ENCODE results near the gene NAT16. TPM values are rescaled to one million over a fixed set of nuclear protein-coding genes. Genes with fewer than 3 reads are reported as not detected.

Gene NAT16
- total and polyA plus RNA-seq, 2 of the 4 experiments (the other 2 are of a cell fraction): 0.05 TPM; not detected in 1

DNA sequence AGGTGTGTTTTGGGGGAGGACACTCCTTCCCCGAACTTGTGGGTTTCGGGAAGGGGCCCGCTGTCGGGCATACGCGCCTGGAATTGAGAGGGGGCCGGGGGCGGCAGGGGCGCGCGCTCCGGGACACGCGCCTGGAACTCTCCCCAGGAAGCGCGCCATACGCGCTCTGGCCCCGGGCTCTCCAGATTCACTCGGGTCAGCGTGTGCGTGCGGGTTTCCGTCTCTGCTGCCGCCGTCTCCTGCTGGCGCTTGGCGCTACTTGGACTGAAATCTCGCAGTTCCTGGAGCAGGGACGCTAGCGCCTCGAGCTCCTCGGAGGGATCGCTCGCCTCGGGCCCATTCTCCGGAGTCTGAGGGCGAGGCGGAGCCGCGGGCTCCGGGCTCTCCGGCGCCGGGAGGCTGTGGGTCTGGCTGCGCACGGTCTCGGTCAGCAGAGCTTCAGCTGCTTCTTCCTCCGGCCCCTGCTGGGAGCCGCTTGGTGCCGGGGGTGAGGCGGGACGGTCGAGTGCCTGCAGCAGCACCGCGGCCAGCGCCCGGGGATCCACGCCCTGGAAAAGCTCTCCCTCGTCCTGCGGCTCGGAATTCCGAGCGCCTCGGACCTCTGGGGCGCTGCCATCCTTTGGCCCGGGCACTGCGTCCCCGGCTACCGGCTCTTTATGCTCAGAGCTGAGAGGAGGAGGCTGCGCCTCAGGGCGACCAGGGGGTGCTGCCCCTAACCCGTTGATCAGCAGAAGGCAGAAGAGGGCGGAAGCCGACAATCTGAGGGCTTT, 15.8 kb downstream of the NAT16 start:
- no peak overlapping the region for H3K4ac ChIP-seq (ENCODE audit: low read depth, low read length)
- TF ChIP-seq RAD21 (IDR thresholded peaks at IDR 0.05; ENCODE audit: low read length): no peak
- TF ChIP-seq NFE2L2 (IDR thresholded peaks at IDR 0.05; ENCODE audit: low read depth, low read length): no peak
- peak; percentile 64 for TF ChIP-seq RCOR1 (IDR thresholded peaks at IDR 0.05; ENCODE audit: insufficient replicate concordance, low read length)
- TF ChIP-seq RFX5 (IDR thresholded peaks at IDR 0.05; ENCODE audit: low read depth, low read length): no peak
- peak; percentile 93 for TF ChIP-seq MXI1 (IDR thresholded peaks at IDR 0.05; ENCODE audit: borderline replicate concordance, low read depth, low read length)
- no peak for TF ChIP-seq SMC3 (IDR thresholded peaks at IDR 0.05; ENCODE audit: low read depth, low read length)
- TF ChIP-seq BHLHE40 (IDR thresholded peaks at IDR 0.05; ENCODE audit: low read depth, low read length): no peak
- TF ChIP-seq CHD1 (IDR thresholded peaks at IDR 0.05; ENCODE audit: low read depth, low read length): no peak
- TF ChIP-seq, protein P1, sequence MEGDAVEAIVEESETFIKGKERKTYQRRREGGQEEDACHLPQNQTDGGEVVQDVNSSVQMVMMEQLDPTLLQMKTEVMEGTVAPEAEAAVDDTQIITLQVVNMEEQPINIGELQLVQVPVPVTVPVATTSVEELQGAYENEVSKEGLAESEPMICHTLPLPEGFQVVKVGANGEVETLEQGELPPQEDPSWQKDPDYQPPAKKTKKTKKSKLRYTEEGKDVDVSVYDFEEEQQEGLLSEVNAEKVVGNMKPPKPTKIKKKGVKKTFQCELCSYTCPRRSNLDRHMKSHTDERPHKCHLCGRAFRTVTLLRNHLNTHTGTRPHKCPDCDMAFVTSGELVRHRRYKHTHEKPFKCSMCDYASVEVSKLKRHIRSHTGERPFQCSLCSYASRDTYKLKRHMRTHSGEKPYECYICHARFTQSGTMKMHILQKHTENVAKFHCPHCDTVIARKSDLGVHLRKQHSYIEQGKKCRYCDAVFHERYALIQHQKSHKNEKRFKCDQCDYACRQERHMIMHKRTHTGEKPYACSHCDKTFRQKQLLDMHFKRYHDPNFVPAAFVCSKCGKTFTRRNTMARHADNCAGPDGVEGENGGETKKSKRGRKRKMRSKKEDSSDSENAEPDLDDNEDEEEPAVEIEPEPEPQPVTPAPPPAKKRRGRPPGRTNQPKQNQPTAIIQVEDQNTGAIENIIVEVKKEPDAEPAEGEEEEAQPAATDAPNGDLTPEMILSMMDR (conservative IDR thresholded peaks at IDR 0.05; ENCODE audit: low read depth, low read length): no peak
- no peak for TF ChIP-seq MAZ (IDR thresholded peaks at IDR 0.05; ENCODE audit: borderline replicate concordance, low read depth, low read length)
- dilution Hi-C loops (cut with HindIII; ENCODE audit: low sequenced_read_pairs, unreplicated experiment): no loop called here
- H3K36me3 ChIP-seq (ENCODE audit: control insufficient read depth, insufficient read depth, low read length): peaks cover 8% of the 10 kb centered on the region
- peak overlapping the region; percentile 82 for H3K4me2 ChIP-seq (ENCODE audit: low read depth, low read length)
- peaks cover 22% of the 10 kb centered on the region; the same call in 1 of the 2 replicates for H3K27me3 ChIP-seq (ENCODE audit: control insufficient read depth, insufficient read depth, low read length)
- WGBS, 2 experiments (ENCODE audit: extremely low coverage in 2 of 2, insufficient read length in 1 of 2): 2% methylated on average over 29 of the region's 75 CpGs; no CpG with 5 or more reads in 1 of the 2 experiments
- no peak overlapping the region for H2AK5ac ChIP-seq (ENCODE audit: low read depth, low read length)
- no peak overlapping the region for H3K56ac ChIP-seq (ENCODE audit: extremely low read depth, insufficient read depth, low read length)
- H4K8ac ChIP-seq (ENCODE audit: low read depth in 2 of 2, low read length in 2 of 2): no peak overlapping the region
- H3K18ac ChIP-seq (ENCODE audit: low read depth, low read length): no peak overlapping the region
- peaks cover 17% of the 10 kb centered on the region for H3K4me1 ChIP-seq (ENCODE audit: control insufficient read depth, insufficient read depth, low read length)
- ChIA-PET POLR2A (ENCODE audit: unreplicated experiment) (interaction anchor here (1.2 kb wide), 1 partner anchor 10 kb away, joined by 3 read pairs; no protein-coding TSS in a partner anchor), CTCF (interaction anchor here (1.1 kb wide), 1 partner anchor 20 kb away, joined by 4 read pairs; no protein-coding TSS in a partner anchor)
- H3K9ac ChIP-seq (ENCODE audit: low read depth, low read length): no peak overlapping the region
- H2BK20ac ChIP-seq (ENCODE audit: low read depth, low read length): no peak overlapping the region
- H2AK9ac ChIP-seq (replicated peaks; ENCODE audit: low read depth, low read length, poor library complexity): no peak overlapping the region
- H3K9me3 ChIP-seq (ENCODE audit: control insufficient read depth, insufficient read depth, low read length): no peaks in the 10 kb centered on the region
- no peak overlapping the region for H2BK120ac ChIP-seq (ENCODE audit: low read depth, low read length)
- DNase-seq: peak; percentile 65
- peak; percentile 54 for ATAC-seq (ENCODE audit: low read depth)
- H3K23ac ChIP-seq (ENCODE audit: low read depth, low read length): no peak overlapping the region
- H2BK5ac ChIP-seq (ENCODE audit: low read depth, low read length, poor library complexity, severe bottlenecking): no peak overlapping the region
- intact Hi-C loops (cut with micrococcal nuclease): no loop called here
- H2AFZ ChIP-seq (replicated peaks; ENCODE audit: low read length, poor library complexity): no peak overlapping the region
- H3K27ac ChIP-seq (ENCODE audit: insufficient read depth, low read length): no peak overlapping the region
- peaks cover 21% of the 10 kb centered on the region for H4K20me1 ChIP-seq (ENCODE audit: insufficient read depth, low read length)
- H2BK15ac ChIP-seq (ENCODE audit: low read depth, low read length): no peak overlapping the region
- in situ Hi-C loops (cut with MboI; ENCODE audit: low sequenced_read_pairs): no loop called here
- peaks cover 0 to 9% of the 10 kb centered on the region in 2 experiments; a peak in 1 of 4 replicates for H3K79me1 ChIP-seq (ENCODE audit: low read depth in 1 of 2, low read length in 2 of 2)
- 0 out of 2 replicates have a peak overlapping the region, but pooled peaks have one; percentile 45 for H3K4me3 ChIP-seq (ENCODE audit: insufficient read depth, low read depth, low read length)
- no peak overlapping the region for H3K14ac ChIP-seq (replicated peaks; ENCODE audit: low read depth, low read length)
- H4K91ac ChIP-seq (ENCODE audit: insufficient read depth, low read depth, low read length): no peak overlapping the region
- no TSS peak for BruUV-seq (replicated peaks)
- peaks cover 12% of the 10 kb centered on the region for H3K9me1 ChIP-seq (ENCODE audit: insufficient read depth, low read length)
- no peak overlapping the region for H4K5ac ChIP-seq (ENCODE audit: low read depth, low read length)
